Stimulated activated naive CD8-positive, alpha-beta T cell treated with anti-CD3 and anti-CD28 coated beads, Interleukin-15, Interleukin-2, amounts not matched to agents 100 ng/mL and 50 ng/mL, for 24 hours (primary cell): ENCODE data around the gene SEMA5A.

Experiments used
- H3K27ac Mint-ChIP-seq: one replicate; pipeline ENCODE4 v1.8.0; 2021; ENCODE audit warnings: mild to moderate bottlenecking, mixed read lengths
- H3K27me3 Mint-ChIP-seq: one replicate; pipeline ENCODE4 v1.8.0; 2021; ENCODE audit warnings: mixed read lengths
- H3K36me3 Mint-ChIP-seq: one replicate; pipeline ENCODE4 v1.8.0; 2021; ENCODE audit warnings: low read depth, mixed read lengths
- H3K4me1 Mint-ChIP-seq: one replicate; pipeline ENCODE4 v1.8.0; 2021; ENCODE audit warnings: low read depth, mixed read lengths
- H3K4me3 Mint-ChIP-seq: one replicate; pipeline ENCODE4 v1.8.0; 2021; ENCODE audit warnings: mild to moderate bottlenecking, mixed read lengths
- H3K9me3 Mint-ChIP-seq: one replicate; pipeline ENCODE4 v1.8.0; 2021; ENCODE audit warnings: mixed read lengths

Gene SEMA5A

GRCh38 chr5:9013147-9013546, 532.7 kb downstream of the SEMA5A start:
- Mint-ChIP-seq H3K4me1 (no peaks in the 10 kb centered on the region), H3K4me3 (no peak overlapping the region), H3K27ac (no peak overlapping the region), H3K36me3 (no peaks in the 10 kb centered on the region), H3K27me3 (no peaks in the 10 kb centered on the region), H3K9me3 (peaks cover 6% of the 10 kb centered on the region)

- Mint-ChIP-seq H3K27me3 (no peaks in the 10 kb centered on the region), H3K4me3 (no peak overlapping the region), H3K36me3 (no peaks in the 10 kb centered on the region), H3K4me1 (no peaks in the 10 kb centered on the region), H3K27ac (no peak overlapping the region), H3K9me3 (peaks cover 6% of the 10 kb centered on the region)
Measured at GRCh38 chr5:9009931-9010651, 535.8 kb downstream of the SEMA5A start.

- Mint-ChIP-seq H3K9me3 (peaks cover 4% of the 10 kb centered on the region), H3K4me1 (no peaks in the 10 kb centered on the region)
Measured at GRCh38 chr5:8997542-8998070, 548.3 kb downstream of the SEMA5A start.

GRCh38 chr5:8993031-8993430, 552.8 kb downstream of the SEMA5A start:
- peaks cover 7% of the 10 kb centered on the region for H3K9me3 Mint-ChIP-seq
- H3K4me1 Mint-ChIP-seq = no peaks in the 10 kb centered on the region
- H3K4me3 Mint-ChIP-seq = no peak overlapping the region
- H3K27ac Mint-ChIP-seq = no peak overlapping the region
- H3K36me3 Mint-ChIP-seq = no peaks in the 10 kb centered on the region
- no peaks in the 10 kb centered on the region for H3K27me3 Mint-ChIP-seq

More at GRCh38 chr5:8997542-8998070, 548.3 kb downstream of the SEMA5A start:
- Mint-ChIP-seq H3K36me3 (no peaks in the 10 kb centered on the region), H3K27ac (no peak overlapping the region), H3K4me3 (no peak overlapping the region), H3K27me3 (no peaks in the 10 kb centered on the region)
